ENCODE data around the gene CPSF3.

CPSF3 gene

GRCh38 chr2:9462886-9463697, 39.6 kb downstream of the CPSF3 start:
- DNase-seq (ENCODE audit: low read depth in 1 of 2, low spot score in 1 of 2) = no peak

- no peak for DNase-seq (ENCODE audit: low read depth in 1 of 2, low spot score in 1 of 2)
These were observed 40.2 kb downstream of the CPSF3 start for GRCh38 chr2:9463698-9464034.

GRCh38 chr2:9465170-9465569, 41.7 kb downstream of the CPSF3 start:
- DNase-seq (ENCODE audit: low read depth in 1 of 2, low spot score in 1 of 2) = no peak

GRCh38 chr2:9466147-9466683, 42.8 kb downstream of the CPSF3 start:
- no peak for DNase-seq (ENCODE audit: low read depth in 1 of 2, low spot score in 1 of 2)

GRCh38 chr2:9467687-9468086, 44.2 kb downstream of the CPSF3 start:
- no peak for DNase-seq (ENCODE audit: low read depth in 1 of 2, low spot score in 1 of 2)

GRCh38 chr2:9471206-9471605, 47.8 kb downstream of the CPSF3 start:
- no peak for DNase-seq (ENCODE audit: low read depth in 1 of 2, low spot score in 1 of 2)

- no peak for DNase-seq (ENCODE audit: low read depth in 1 of 2, low spot score in 1 of 2)
These were observed 49.1 kb downstream of the CPSF3 start for GRCh38 chr2:9472511-9472910.

GRCh38 chr2:9473308-9473984, 50.0 kb downstream of the CPSF3 start:
- DNase-seq (ENCODE audit: low read depth in 1 of 2, low spot score in 1 of 2) = no peak

GRCh38 chr2:9473985-9474360, 50.5 kb downstream of the CPSF3 start:
- peak; percentile 40 to 49 for DNase-seq (ENCODE audit: low read depth in 1 of 2, low spot score in 1 of 2)

- peak; percentile 64 to 65 for DNase-seq (ENCODE audit: low read depth in 1 of 2, low spot score in 1 of 2)
These were observed 51.1 kb downstream of the CPSF3 start, which contains the start of gene IAH1 for GRCh38 chr2:9474361-9475057. Gene IAH1, plus strand, starts transcription at chr2:9474551. Its CDS starts 16 bp downstream, at chr2:9474567.

GRCh38 chr2:9477914-9478313, 54.5 kb downstream of the CPSF3 start:
- no peak for DNase-seq (ENCODE audit: low read depth in 1 of 2, low spot score in 1 of 2)

GRCh38 chr2:9478526-9478925, 55.1 kb downstream of the CPSF3 start:
- DNase-seq (ENCODE audit: low read depth in 1 of 2, low spot score in 1 of 2) = no peak

- no peak for DNase-seq (ENCODE audit: low read depth in 1 of 2, low spot score in 1 of 2)
These were observed 56.7 kb downstream of the CPSF3 start for GRCh38 chr2:9480157-9480556.

GRCh38 chr2:9483107-9483506, 59.7 kb downstream of the CPSF3 start:
- no peak for DNase-seq (ENCODE audit: low read depth in 1 of 2, low spot score in 1 of 2)

- no peak for DNase-seq (ENCODE audit: low read depth in 1 of 2, low spot score in 1 of 2)
These were observed 61.1 kb downstream of the CPSF3 start for GRCh38 chr2:9484533-9484932.

GRCh38 chr2:9488583-9489547, 65.4 kb downstream of the CPSF3 start:
- DNase-seq (ENCODE audit: low read depth in 1 of 2, low spot score in 1 of 2) = no peak

- no peak for DNase-seq (ENCODE audit: low read depth in 1 of 2, low spot score in 1 of 2)
These were observed 67.3 kb downstream of the CPSF3 start for GRCh38 chr2:9490789-9491188.

GRCh38 chr2:9492927-9493326, 69.5 kb downstream of the CPSF3 start:
- no peak for DNase-seq (ENCODE audit: low read depth in 1 of 2, low spot score in 1 of 2)

GRCh38 chr2:9493478-9493877, 70.0 kb downstream of the CPSF3 start:
- no peak for DNase-seq (ENCODE audit: low read depth in 1 of 2, low spot score in 1 of 2)

GRCh38 chr2:9494081-9494480, 70.6 kb downstream of the CPSF3 start:
- DNase-seq (ENCODE audit: low read depth in 1 of 2, low spot score in 1 of 2) = no peak

GRCh38 chr2:9497017-9497416, 73.6 kb downstream of the CPSF3 start:
- no peak for DNase-seq (ENCODE audit: low read depth in 1 of 2, low spot score in 1 of 2)
